Vagina (tissue), 2 donors: ENCODE data around the gene DAGLB. TPM values are rescaled to one million over a fixed set of nuclear protein-coding genes. Genes with fewer than 3 reads are reported as not detected.

Experiments used
- DNase-seq, 2 donors: peaks; one replicate each; pipeline ENCODE4 v3.0.0-alpha.2; 2017; ENCODE audit errors: extremely low spot score in 2 of 2
- H3K27ac ChIP-seq: fragments of 200-600 bp; sonication (generic); one replicate; pipeline ENCODE4 v1.5.1; 2019
- H3K27me3 ChIP-seq: fragments of 200-600 bp; sonication (generic); one replicate; pipeline ENCODE4 v1.5.1; 2019
- H3K36me3 ChIP-seq, 2 donors: fragments of 200-600 bp; sonication (generic); one replicate each; pipeline ENCODE4 v1.5.1; 2017 to 2019
- H3K4me1 ChIP-seq: fragments of 200-600 bp; sonication (generic); one replicate; pipeline ENCODE4 v1.5.1; 2019
- H3K4me3 ChIP-seq, 2 donors: fragments of 200-600 bp; sonication (generic); 1 replicate in 1 of 2; 2 replicates in 1 of 2; pipeline ENCODE4 v1.5.1; 2016 to 2019
- H3K9me3 ChIP-seq: fragments of 200-600 bp; sonication (generic); one replicate; pipeline ENCODE4 v1.5.1; 2019
- CTCF ChIP-seq, 3 experiments: fragments of 450-650 bp in 2 of 3; fragments of 200-600 bp in 1 of 3; sonication (generic) in 1 of 3; IDR thresholded peaks; one replicate each; pipeline ENCODE4 v1.5.1; 2017 to 2019; ENCODE audit warnings: antibody characterized with exemption in 3 of 3, mild to moderate bottlenecking in 2 of 3, moderate library complexity in 2 of 3
- POLR2A ChIP-seq, 2 donors: fragments of 450-650 bp; IDR thresholded peaks; one replicate each; pipeline ENCODE4 v1.6.1; 2017; ENCODE audit warnings: antibody characterized with exemption in 2 of 2, mild to moderate bottlenecking in 2 of 2, moderate library complexity in 2 of 2
- POLR2AphosphoS5 ChIP-seq, 2 donors: sonication (generic); formaldehyde crosslinking; IDR thresholded peaks; one replicate each; pipeline ENCODE4 v1.9.0; 2017; ENCODE audit warnings: antibody characterized with exemption in 2 of 2, mild to moderate bottlenecking in 2 of 2, low read depth in 1 of 2; ENCODE audit not compliant: insufficient read depth in 1 of 2
- intact Hi-C: fragments of 100-400 bp; cut with DNase I; formaldehyde crosslinking; loops from one replicate; pipeline ENCODE4 v1.15.1; 2023
- total RNA-seq: library from RNA; depleted of rRNA; stranded (reverse); fragments of >200 nt; gene quantifications from one replicate; pipeline ENCODE4 v1.2.3, GENCODE V29; 2016

DAGLB gene
- total RNA-seq, 1 donor from 2014 or later: 22.1 TPM

DNA sequence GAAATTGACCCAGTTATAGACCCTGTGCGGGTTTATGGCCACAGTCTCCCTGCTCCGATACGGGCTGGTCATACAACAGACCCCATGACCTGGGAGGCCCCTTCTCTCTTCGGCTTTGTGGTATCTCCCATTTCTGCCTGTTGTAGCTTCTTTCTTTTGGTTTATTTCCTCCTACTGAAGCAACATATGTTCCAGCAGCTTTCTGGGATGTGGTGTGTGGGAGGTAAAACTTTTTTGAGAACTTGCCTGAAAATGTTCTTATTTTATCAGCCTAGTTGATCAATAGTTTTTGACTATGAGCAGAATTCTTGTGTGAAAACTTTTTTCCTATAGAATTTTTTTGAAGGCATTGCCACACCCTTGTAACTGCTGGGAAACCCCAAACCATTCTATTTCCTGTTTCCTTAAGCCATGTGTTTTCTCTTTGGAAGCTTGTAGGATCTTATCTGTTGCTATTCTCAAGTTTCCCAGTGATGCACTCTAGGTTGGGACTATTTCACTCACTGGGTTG, 80.0 kb downstream of the DAGLB start:
- TF ChIP-seq POLR2A (IDR thresholded peaks at IDR 0.05): no peak
- no peak for TF ChIP-seq POLR2AphosphoS5 (IDR thresholded peaks at IDR 0.05; ENCODE audit: insufficient read depth in 1 of 2, low read depth in 1 of 2)
- TF ChIP-seq CTCF (IDR thresholded peaks at IDR 0.05): no peak
- intact Hi-C loops: no loop called here
- Histone ChIP-seq H3K27me3 (no peaks in the 10 kb centered on the region), H3K4me3 (no peak overlapping the region), H3K9me3 (no peaks in the 10 kb centered on the region), H3K4me1 (peaks cover 9% of the 10 kb centered on the region), H3K36me3 (no peaks in the 10 kb centered on the region), H3K27ac (no peak overlapping the region)
- no peak for DNase-seq

GRCh38 chr7:6365451-6365850, 82.3 kb downstream of the DAGLB start:
- H3K4me1 ChIP-seq: peaks cover 9% of the 10 kb centered on the region
- intact Hi-C loops: no loop called here
- no peak for DNase-seq
- TF ChIP-seq CTCF (IDR thresholded peaks at IDR 0.05) (no peak), POLR2AphosphoS5 (IDR thresholded peaks at IDR 0.05; ENCODE audit: insufficient read depth in 1 of 2, low read depth in 1 of 2) (no peak), POLR2A (IDR thresholded peaks at IDR 0.05) (no peak)
- H3K9me3 ChIP-seq: no peaks in the 10 kb centered on the region
- no peak overlapping the region for H3K4me3 ChIP-seq
- no peak overlapping the region for H3K27ac ChIP-seq
- H3K36me3 ChIP-seq: no peaks in the 10 kb centered on the region
- no peaks in the 10 kb centered on the region for H3K27me3 ChIP-seq

DNA sequence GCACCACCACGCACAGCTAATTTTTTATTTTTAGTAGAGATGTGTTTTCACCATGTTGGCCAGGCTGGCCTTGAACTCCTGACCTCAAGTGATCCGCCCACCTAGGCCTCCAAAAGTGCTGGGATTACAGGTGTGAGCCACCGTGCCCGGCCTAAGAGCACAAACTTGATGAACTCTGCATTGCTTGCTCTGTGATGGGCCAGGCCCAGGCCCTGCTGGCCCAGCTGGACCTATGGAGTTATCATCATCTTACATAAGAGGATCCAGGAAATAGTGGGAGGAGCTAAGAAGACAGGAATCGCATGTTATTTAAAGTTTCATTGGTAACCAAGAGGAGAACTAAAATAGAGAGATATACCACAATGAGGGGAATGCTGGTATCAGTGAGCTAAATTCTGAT, 86.9 kb downstream of the DAGLB start:
- no peaks in the 10 kb centered on the region for H3K4me1 ChIP-seq
- DNase-seq: no peak
- H3K27me3 ChIP-seq: no peaks in the 10 kb centered on the region
- H3K27ac ChIP-seq: no peak overlapping the region
- no peaks in the 10 kb centered on the region for H3K9me3 ChIP-seq
- intact Hi-C loops: no loop called here
- no peaks in the 10 kb centered on the region for H3K36me3 ChIP-seq
- no peak overlapping the region for H3K4me3 ChIP-seq
- no peak for TF ChIP-seq CTCF (IDR thresholded peaks at IDR 0.05)
- TF ChIP-seq POLR2A (IDR thresholded peaks at IDR 0.05): no peak
- no peak for TF ChIP-seq POLR2AphosphoS5 (IDR thresholded peaks at IDR 0.05; ENCODE audit: insufficient read depth in 1 of 2, low read depth in 1 of 2)

DNA sequence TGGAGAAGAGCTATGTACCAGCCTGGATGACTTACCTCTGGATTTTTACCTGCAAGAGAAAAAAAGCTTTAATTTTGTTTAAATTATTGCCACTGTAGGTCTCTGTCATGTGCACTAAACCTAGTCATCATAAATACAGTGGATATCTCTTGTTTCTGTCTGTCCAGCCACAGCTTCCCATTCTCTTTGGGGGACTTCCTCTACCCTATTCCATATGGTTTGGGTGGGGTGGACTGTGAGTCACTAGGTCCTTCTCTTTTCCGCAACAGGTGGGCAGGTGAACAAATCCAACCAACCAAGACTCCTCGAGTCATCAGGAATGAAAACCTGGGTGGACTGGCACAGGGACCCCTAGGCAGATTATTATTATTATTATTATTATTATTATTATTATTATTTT, 88.0 kb downstream of the DAGLB start:
- Histone ChIP-seq H3K36me3 (no peaks in the 10 kb centered on the region), H3K27me3 (no peaks in the 10 kb centered on the region), H3K9me3 (no peaks in the 10 kb centered on the region), H3K4me1 (no peaks in the 10 kb centered on the region), H3K4me3 (no peak overlapping the region), H3K27ac (no peak overlapping the region)
- intact Hi-C loops: no loop called here
- DNase-seq: no peak
- TF ChIP-seq POLR2AphosphoS5 (IDR thresholded peaks at IDR 0.05; ENCODE audit: insufficient read depth in 1 of 2, low read depth in 1 of 2) (no peak), POLR2A (IDR thresholded peaks at IDR 0.05) (no peak), CTCF (IDR thresholded peaks at IDR 0.05) (no peak)

Other genes with a start within 250 kb of the DAGLB start
- gene CYTH3, start 175.3 kb downstream of the DAGLB start, total RNA-seq: 29.5 TPM
- gene FAM220A, start 99.0 kb downstream of the DAGLB start, total RNA-seq: 9.6 TPM
- 190 TPM for gene RAC1, start 73.4 kb downstream of the DAGLB start, total RNA-seq
- gene KDELR2, start 36.2 kb upstream of the DAGLB start, total RNA-seq: 68.8 TPM
- gene GRID2IP, start 103.5 kb upstream of the DAGLB start, total RNA-seq: not detected
- gene ZDHHC4, start 129.5 kb upstream of the DAGLB start, total RNA-seq: 36.3 TPM
- gene INTS15, start 142.1 kb upstream of the DAGLB start, total RNA-seq: 34.4 TPM
- gene ZNF853, start 167.7 kb upstream of the DAGLB start, total RNA-seq: 14.0 TPM
- 25.5 TPM for gene ZNF316, start 189.4 kb upstream of the DAGLB start, total RNA-seq